Rectal smooth muscle tissue (tissue), 1 donor: ENCODE measurements around the gene BMP8B.

ENCODE experiments used
- H3K27ac ChIP-seq: one replicate; pipeline ENCODE4 v1.7.0; 2013; ENCODE audit warnings: low read depth, low read length, inconsistent platforms
- H3K27me3 ChIP-seq: one replicate; pipeline ENCODE4 v1.7.0; 2013; ENCODE audit warnings: low read length; ENCODE audit not compliant: control insufficient read depth, insufficient read depth
- H3K36me3 ChIP-seq: one replicate; pipeline ENCODE4 v1.7.0; 2013; ENCODE audit warnings: low read length; ENCODE audit not compliant: control insufficient read depth, insufficient read depth
- H3K4me1 ChIP-seq: one replicate; pipeline ENCODE4 v1.7.0; 2013; ENCODE audit warnings: low read length; ENCODE audit not compliant: control insufficient read depth, insufficient read depth
- H3K4me3 ChIP-seq: one replicate; pipeline ENCODE4 v1.7.0; 2013; ENCODE audit warnings: low read length
- H3K9ac ChIP-seq: one replicate; pipeline ENCODE4 v1.7.0; 2013; ENCODE audit warnings: low read length

The BMP8B gene

DNA sequence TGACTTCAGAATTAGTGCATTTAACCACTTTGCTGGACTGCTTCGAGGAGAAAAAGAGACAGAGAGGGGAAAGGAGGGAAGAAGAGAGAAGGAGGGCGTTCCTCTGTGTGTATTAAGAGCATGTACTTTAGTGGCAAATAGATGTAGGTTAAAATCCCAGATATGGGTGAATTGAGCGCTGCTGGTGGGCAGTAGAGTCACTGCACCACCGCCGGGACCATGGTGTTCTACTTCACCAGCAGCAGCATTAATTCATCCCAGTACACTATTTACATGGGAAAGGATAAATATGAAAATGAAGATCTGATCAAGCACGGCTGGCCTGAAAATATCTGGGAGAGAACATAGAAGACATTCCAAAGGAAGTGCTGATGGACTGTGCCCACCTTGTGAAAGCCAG lies 70.9 kb downstream of the BMP8B start:
- Histone ChIP-seq H3K27me3 (no peaks in the 10 kb centered on the region), H3K4me1 (no peaks in the 10 kb centered on the region), H3K36me3 (no peaks in the 10 kb centered on the region), H3K4me3 (no peak overlapping the region), H3K27ac (no peak overlapping the region), H3K9ac (no peak overlapping the region)

- H3K9ac ChIP-seq: no peak overlapping the region
Observed at GRCh38 chr1:39713557-39713956, 75.1 kb downstream of the BMP8B start.

DNA sequence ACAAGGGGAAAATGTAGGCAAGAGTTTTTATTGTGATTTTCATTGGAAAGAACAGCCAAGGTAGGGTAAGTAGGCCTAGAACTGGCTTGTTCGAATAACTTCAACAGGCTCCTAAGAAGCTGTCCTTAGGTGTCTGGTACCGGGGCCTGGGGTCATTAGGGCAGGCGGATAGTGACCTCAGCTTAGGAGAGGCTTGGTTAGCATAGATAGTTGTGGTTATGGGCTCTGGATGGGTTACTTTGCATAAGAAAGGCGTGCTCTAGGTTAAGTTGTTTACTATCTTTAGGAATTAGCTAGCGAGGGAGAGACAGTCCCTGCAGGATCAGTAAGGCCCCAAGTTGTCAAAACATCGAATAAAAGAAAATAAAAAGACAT lies 76.7 kb downstream of the BMP8B start:
- Histone ChIP-seq H3K9ac (no peak overlapping the region), H3K36me3 (no peaks in the 10 kb centered on the region), H3K4me3 (no peak overlapping the region), H3K4me1 (no peaks in the 10 kb centered on the region), H3K27me3 (no peaks in the 10 kb centered on the region), H3K27ac (no peak overlapping the region)

More at GRCh38 chr1:39713557-39713956, 75.1 kb downstream of the BMP8B start:
- H3K27me3 ChIP-seq: no peaks in the 10 kb centered on the region
- H3K36me3 ChIP-seq: no peaks in the 10 kb centered on the region
- no peak overlapping the region for H3K27ac ChIP-seq
- no peak overlapping the region for H3K4me3 ChIP-seq
- no peaks in the 10 kb centered on the region for H3K4me1 ChIP-seq

- no peak overlapping the region for H3K9ac ChIP-seq
- no peak overlapping the region for H3K4me3 ChIP-seq
- no peaks in the 10 kb centered on the region for H3K36me3 ChIP-seq
- H3K4me1 ChIP-seq: no peaks in the 10 kb centered on the region
- no peak overlapping the region for H3K27ac ChIP-seq
- H3K27me3 ChIP-seq: no peaks in the 10 kb centered on the region
Observed at GRCh38 chr1:39711104-39711965, 77.3 kb downstream of the BMP8B start.

- H3K36me3 ChIP-seq: no peaks in the 10 kb centered on the region
Observed at GRCh38 chr1:39707506-39707905, 81.2 kb downstream of the BMP8B start.

More at GRCh38 chr1:39707506-39707905, 81.2 kb downstream of the BMP8B start:
- Histone ChIP-seq H3K4me1 (no peaks in the 10 kb centered on the region), H3K27ac (no peak overlapping the region), H3K9ac (no peak overlapping the region), H3K4me3 (no peak overlapping the region), H3K27me3 (no peaks in the 10 kb centered on the region)
